Measurements from ENCODE around the gene IMMP2L.
"Not testable (repeated sequence)": the region's sequence is repeated elsewhere in the genome, so short reads cannot be mapped to it uniquely, and the experiment has no call there.

IMMP2L gene

DNA sequence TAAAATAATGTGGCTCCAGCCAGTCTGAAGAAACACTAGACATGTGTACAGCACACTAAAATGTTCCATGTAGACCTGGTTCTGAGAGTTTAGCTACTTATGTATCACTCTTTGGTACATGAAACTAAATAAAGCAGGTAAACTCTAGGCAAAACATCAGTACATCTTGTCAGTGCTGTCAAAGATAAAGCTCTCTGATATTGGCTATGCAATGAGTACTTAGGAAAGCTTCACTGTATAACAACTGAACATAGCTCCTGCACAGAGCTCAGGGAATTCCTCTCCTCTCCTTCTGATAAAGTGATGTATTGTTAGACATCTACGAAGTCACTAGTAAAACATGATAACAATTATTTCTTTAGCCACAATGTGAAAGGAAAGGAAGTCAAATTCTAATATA lies 467.9 kb downstream of the IMMP2L start:
- no peak for DNase-seq

DNA sequence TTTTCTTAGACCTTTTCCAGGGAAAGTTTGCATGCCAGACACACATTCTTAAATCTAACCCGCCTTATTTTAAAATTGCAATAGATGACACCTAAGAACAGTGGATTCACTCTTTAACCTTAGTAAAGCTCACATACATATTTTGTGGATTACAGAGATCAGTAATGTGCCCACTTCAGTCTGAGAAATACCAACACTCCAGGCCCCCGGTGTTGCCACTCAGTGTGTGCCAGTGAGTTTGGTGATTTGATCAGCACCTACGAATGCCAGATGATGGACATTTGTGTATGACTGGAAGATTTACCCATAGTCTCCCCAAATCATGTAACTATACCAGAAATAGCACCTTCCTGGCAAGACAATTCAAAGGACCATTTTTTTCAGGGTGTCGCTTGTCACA lies 468.8 kb downstream of the IMMP2L start:
- no peak for DNase-seq

DNA sequence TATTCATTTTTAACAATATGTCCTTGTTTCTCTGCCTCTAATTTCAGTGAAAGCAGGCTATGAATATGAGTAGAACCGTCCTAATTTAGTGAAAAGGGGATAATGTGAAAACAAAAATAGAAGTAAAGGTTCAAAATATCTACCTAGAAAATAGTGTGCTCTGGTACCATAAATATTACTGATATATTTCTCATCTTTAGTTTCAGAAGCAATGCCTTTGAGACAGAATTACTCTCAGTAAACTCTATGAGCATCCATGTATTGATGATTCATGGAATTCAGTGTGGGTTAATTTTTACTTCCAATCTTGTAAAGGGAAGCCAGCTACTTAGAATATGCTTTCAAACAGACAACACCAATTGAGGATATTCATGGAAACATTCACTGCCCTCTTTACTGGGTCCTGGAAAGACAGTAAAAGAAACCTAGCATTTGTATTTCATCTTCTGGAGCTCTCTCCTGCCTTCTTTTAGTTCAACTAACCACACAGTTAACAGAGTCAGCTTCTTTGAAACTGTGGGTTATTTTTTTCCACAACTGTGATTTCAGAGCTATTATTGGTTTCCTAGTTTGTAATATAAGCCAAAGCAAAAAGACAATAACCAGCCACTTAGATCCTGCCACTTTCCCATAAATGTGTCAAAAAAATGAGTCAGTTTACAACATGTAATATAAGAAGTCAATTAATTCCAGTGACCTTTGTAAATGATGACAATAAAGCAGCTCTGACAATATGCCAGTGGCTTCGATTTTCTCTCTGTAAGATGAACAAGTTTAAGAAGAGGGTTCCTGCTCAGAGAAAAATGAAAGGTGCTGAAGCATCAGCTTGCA lies 469.7 kb downstream of the IMMP2L start:
- peak in 1 of 2 donors; percentile 51 for DNase-seq

DNA sequence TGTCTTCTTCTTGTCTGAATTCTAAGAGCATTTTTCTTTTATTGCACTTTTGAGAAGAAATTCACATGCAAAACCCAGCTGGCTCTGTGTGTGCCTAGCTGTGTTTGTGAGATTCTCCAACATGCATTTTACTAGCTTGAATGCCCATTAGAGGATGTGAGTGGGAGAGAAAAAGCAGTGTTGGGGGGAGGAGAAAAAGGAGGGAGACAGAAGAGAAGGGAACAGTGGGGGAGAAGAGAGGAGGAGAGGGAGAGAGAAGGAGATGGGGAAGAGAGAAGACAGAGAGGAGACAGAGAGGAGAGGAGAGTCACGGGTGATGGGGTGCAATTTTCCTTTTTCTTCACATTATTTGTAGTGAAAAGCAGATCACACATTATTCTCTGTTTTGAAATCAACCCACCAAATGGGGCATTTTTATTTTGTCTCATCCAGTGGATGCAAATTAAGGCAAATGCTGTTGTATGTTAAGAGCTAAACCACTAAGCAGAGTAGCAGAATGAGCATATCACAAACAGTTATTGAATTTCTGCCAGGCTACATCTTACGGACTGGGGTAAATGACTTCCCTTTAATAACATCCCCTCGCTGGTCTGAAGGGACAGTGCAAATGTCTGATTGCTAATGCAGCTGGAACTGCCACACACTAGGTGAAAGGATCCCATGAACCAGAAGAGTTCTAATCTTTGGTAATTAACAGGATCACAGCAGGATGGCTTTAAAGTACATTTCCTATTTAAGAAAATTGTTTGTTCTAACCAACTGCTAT lies 470.5 kb downstream of the IMMP2L start:
- DNase-seq, result peak in 1 of 2 donors; percentile 51

DNA sequence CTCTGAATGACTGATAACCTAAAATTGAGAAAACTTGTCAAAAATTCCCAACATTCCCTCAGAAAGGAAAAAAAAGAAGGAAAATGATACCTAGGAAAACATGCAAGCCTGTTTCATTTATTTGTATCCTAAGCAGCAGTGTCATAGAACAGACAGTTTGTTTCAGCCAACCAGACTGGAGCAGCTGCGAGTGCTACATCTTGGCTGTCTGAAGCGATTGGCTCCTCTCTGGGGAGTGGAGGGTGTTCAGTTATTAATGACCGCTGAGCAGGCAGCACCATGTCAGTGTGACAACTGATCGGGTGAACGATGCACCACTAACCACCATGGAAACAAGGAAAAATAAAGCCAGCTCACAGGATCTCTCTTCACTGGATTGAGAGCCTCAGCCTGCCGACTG lies 471.4 kb downstream of the IMMP2L start, which contains the start of gene LRRN3:
LRRN3 (plus strand) TSS at position 282 of the 400 bp plus-strand sequence. CDS start 31,646 bp downstream, outside the sequence.
- peak; percentile 47 to 82 for DNase-seq

DNA sequence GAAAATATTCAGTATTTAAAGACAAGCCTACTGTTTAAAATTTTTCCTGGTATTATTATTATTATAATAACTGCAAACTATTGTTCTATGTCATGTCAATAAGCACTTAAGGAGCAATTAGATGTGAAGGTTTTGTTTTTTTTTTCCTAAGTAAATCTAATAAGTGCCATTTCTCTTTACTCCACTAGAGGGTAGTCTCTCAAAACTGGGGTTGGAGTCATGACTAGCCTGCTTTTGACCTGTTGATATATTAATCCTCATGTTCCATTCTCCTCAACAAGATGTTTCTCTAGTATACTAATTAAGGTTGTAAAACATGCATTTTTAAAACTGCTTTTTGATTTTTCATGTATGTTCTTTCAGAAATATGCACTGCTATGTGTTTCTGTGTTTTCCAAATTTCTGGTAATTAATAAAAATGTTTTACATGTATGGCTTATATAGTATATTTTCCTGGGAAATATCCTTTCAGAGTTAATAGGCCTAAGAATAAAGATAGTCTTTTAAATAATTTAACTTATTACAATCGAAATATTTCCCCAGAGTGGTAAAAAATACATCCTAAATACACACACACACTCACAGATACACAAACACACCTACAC lies 472.4 kb downstream of the IMMP2L start:
- peak in 1 of 2 donors; percentile 56 for DNase-seq

DNA sequence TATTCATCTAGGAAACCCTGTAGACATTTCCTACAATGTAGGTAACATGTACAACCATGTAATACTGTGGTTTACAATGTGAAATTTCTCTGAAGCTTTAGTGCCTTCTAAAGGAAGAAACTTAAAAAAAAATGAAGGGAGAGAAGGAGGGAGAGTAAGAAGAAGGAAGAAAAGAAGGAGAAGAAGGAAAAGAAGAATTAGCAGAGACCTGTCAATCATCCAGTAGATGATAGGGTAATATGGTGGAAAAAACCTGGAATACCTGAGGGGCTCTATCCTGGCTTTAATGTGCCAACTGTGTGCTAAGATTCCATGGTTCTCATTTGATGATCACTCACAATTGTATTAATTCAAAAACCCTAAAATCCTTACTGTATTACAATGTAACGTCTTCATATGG lies 474.0 kb downstream of the IMMP2L start:
- no peak for DNase-seq

DNA sequence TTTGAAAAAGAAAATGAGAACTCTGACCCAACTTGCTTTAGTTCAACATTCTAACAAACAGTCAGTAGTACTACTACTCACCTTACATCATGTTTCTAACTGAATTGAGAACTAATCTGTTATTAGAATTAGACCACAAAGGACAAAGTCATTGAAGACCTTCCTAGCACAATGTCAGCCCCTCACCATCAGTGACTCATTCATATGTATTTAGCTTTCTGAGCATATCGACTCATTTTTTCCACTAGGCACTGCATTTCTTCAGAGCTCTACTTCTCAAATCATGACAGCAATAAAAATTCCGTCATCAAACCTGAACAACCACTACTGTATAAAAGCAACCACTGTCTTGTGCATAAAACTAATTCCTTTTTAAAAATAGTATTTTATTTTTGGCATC lies 475.8 kb downstream of the IMMP2L start:
- DNase-seq, result no peak

DNA sequence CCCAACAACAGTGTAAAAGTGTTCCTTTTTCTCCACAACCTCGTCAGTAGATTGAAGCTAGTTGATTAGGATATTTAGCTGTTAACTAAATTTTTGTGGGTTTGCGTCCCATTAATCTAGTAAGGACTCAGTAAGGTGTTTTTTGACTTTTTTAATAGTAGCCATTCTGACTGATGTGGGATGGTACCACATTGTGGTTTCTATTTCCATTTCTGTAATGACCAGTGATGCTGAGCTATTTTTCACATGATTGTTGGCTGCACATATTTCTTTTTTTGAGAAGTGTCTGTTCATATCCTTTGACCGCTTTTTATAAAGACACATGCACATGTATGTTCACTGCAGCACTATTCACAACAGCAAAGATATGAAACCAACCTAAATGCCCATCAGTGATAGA lies 476.9 kb downstream of the IMMP2L start:
- no peak for DNase-seq

DNA sequence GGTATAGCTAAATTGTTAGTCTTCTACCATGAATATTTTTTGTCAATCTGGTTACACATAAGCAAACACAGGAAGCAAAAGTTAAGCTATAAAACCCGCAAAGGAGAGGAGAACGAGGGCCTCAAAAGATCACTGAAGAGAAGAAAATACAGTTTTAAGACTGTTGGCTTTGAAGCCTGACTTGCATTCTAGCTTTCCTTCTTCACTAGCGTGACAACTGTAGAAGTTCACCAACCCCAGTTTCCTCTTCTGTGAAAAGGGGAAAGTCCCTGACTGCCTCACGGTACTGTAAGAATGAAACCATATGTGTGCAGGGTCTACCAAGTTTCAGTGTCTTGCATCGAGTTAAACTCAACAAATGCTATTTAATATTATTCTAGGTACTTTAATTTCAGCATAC lies 478.9 kb downstream of the IMMP2L start:
- DNase-seq, result no peak

DNA sequence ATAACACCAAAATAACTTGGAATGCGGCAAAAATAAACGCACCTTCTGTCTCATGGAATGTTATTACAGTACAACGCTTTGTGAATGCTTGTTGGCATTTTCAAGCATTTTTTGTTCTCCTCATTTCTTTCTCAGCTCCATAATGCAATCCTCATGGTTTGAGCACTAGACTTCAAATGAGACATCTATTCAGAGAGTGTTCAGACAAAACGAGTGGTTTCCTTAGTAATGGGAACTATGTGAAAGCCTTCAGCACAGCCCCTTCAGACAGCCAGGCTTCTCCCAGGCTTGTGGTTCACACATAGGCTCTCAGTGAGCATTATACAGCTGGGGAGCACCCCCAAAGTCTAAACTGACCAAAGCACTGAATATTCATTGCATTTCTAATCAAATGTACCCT lies 479.9 kb downstream of the IMMP2L start:
- DNase-seq, result peak in 1 of 2 donors; percentile 59

DNA sequence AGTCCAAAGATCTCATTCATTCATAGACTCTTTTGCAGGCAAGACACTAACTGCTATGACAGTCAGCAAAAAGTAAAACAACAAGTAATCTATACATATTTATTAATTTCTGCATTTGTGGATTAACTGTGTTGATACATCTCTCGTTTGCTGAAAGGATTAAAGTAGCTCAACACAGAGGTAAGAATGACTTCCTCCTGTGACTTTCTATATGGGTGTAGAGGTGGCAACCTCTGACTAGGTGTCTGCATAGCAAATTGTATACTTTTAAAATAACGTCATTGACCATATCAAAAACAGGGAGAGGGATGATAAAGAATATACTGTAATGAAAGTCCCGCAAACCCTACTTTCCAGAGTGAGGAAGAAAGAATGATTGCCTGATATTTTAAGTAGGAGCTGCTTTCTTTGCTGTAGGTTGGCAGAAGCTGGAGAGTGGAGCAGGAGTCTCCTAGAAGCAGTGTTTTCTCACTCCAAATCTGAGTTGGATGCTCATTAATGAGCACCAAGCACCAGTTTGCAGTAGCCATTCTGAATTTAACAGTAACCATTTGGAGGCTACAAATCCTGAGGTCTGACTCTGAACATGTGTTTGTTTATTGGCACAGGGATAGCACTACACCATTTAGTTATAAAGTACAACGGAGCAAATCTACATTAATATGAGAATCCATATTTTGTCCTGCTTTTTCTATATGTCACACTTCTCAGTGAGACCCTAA lies 480.6 kb downstream of the IMMP2L start:
- no peak for DNase-seq

DNA sequence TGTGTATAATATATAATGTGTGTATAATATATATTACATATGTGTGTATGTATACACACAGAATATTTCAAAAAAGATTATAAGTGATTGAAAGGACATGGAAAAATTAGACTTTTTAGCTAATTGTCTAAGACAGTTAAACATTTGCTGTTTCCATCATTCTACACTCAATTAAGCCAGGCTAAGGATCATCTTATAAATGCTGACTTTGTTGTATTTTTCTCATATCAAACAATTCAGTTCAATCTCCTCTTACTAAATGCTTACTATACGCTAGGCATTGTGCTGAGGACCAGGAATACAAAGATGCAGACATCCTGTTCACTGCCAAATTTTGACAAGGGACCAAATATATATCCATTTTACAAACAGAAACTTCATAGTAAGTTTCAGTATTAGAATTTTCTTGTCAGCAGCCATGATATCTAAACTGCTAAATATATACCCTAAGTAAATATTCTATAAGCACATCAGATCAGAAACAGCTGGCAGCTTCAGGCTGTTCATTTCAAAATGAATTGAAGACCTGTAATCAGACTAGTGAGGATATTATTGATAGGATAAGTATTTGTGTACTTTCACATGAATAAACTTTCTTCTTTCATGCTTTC lies 481.7 kb downstream of the IMMP2L start:
- DNase-seq, result no peak

DNA sequence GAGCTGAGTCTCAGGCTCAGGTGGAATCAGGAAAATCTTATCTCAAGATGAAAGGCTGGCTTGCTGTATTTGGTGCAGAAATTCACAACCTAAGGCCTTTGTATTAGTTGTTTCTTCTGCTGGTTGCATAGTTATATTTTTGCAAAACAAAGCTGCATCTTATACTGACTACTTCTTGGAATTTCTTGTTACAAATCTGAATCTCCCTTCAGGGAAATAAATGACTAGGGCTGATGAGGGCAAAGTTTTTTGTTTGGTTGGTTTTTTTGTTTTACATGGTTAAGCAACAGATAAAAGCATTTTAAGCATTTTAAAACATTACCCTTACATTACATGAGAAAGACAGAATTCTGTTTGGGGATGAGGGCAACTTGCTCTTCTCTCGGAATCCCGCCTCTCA lies 485.3 kb downstream of the IMMP2L start:
- DNase-seq, result no peak

DNA sequence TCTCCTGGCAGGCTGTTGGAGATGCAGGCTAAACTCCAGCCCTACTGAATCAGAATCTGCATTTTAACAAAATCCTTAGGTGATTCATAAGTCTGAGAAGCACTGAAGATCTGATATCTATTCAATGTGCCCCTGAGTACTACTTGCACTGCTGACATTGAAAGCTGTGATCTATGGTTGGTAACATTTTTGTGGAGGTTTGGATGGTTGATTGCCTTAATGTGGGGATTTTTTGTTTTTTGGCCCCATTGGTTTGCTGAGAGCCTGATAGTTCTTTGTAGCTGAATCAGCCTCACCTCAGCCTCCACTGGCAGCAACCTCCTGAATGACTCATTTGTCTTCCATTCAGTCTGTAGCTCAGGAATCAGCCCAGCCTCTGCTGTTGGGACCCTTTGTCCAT lies 486.1 kb downstream of the IMMP2L start:
- no peak for DNase-seq

DNA sequence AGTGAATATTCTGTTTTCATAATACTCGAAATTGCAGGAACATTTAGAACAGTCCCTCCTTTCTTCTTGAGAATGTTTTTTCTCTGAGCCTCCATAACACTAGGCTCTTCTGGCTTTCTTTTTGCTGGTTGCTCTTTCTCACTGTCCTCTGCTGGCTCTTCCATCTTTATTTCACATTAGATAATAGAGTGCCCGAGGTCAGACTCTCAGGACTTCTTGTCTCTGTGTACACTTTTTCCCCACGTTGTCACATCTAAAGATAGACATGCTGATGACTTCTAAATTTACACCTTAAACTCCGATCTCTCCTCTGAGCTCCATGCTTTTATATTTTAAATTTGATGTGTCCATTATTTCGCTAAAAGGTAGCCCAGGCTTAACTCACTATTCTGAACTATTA lies 486.8 kb downstream of the IMMP2L start:
- DNase-seq, result no peak

DNA sequence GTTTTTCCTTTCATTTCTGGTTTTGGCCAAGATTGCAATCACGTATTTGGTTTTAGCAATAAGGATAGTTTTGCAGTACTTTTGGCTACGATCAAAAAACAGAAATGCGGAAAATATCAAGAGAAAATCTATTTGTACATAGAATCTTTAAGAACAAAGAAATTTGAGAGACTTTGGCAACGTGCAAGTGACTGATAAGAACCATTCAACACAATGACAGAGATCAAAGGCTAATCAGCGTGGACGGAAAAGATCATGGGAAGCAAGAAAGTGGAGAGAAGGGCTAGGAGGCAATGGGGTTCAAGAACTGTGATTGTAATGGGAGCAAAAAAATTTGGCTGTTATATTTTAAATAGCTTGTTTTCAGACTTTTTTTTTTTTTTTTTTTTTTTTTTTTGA lies 487.5 kb downstream of the IMMP2L start:
- no peak for DNase-seq

DNA sequence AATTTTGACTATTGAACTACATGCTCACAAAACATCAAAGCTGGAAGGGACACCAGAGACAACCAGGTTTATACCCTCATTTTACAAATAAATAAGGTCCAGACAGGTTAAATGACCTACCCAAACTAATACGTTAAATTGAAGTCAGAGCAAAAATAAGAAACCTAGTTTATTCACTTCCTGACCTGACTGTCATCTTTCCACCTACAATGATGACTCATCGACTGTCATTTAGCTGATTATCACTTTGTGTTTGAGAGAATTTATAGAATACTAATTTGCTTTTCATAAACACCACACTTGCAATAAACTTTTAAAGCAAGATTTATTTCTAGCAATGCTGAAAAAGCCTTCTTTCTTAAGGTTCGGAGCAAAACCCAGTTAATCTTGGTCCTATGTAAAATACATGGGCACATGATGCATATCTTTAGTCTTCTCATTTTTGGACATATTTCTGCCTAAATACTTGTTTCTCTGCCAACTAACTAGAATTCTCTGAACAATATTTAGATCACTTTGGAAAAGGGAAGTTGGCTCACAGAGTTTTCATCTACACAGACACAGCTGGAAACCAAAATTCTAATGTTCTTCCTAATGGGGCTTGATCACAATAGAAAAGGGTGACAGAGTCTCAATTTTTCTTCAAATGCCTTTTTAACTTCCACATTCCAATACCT lies 488.1 kb downstream of the IMMP2L start:
- no peak for DNase-seq

DNA sequence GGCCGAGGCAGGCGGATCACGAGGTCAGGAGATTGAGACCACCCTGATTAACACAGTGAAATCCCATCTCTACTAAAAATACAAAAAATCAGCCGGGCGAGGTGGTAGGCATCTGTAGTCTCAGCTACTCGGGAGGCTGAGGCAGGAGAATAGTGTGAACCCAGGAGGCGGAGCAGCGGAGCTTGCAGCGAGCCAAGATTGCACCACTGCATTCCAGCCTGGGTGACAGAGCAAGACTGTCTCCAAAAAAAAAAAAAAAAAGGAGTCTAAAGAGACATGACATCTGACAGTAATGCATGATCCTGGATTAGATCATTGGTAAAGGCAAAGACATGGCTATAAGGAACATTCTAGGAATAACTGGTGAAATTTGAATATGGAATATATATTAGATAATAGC lies 489.6 kb downstream of the IMMP2L start:
- not testable (repeated sequence) for DNase-seq

DNA sequence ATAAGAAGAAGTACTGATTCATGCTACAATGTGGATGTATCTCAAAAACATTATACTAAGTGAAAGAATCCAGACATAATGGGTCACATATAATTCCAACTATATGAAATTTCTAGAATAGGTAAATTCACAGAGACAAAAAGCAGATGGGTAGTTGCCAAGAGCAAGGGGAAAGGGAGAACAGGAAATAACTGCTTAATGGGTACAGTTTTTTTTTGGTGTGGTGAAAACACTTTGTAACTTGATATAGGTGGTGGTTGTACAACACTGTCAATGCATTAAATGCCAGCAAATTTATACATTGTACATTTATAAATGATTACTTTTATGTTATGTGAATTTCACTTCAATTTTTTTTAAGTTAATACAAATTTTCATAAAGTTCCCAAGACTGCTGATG lies 490.7 kb downstream of the IMMP2L start:
- no peak for DNase-seq

DNA sequence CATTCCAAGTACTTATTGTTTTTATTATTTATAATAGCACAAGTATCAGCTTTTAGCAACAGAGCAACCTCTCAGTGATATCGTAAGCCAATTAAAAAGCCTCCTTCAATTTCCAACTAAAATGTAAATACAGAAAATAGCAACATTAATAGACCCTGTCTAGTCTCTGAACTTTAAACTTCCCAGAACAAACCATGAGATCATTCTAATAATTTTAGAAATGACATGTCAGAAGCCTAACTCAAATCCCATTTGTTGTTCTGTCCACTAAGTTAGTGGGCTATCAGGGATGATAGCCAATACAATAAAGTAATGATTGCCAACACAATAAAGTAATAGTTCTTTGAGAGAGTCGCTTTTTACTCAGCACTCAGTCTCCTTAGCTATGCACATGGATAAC lies 493.7 kb downstream of the IMMP2L start:
- DNase-seq, result no peak

DNA sequence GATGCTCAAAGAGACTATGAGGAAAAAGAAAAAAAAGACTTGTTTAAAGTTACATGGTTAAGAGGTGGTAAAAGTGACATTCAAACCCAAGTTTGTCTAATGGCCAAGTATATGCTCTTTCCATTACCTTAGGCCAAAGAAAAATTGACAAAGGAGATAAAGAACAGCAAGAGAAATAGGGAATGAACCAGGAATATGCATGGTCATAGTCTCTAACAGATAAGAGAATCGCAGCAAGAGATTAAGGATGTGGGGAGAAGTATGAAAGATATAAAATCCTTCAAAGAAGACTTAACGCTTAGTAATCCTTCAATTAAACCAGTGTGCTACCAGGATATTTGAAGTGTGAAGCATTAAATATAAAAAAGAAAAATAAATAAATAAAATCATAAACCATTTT lies 494.6 kb downstream of the IMMP2L start:
- DNase-seq, result no peak

All from hippocampal formation (tissue), 2 donors.